22Rv1 (cell line): ENCODE data around the gene PITPNM3.
A peak's percentile ranks its signal among the peaks of the same experiment; 100 is the strongest.

Source experiments
- H3K27ac ChIP-seq: fragments of 450-650 bp; 2 replicates; pipeline ENCODE4 v1.5.1; 2017
- ZFX ChIP-seq: fragments of 450-650 bp; IDR thresholded peaks from 2 replicates; pipeline ENCODE4 v1.6.1; 2017; ENCODE audit warnings: antibody characterized with exemption, borderline replicate concordance
- TF ChIP-seq, protein P1 (sequence below): fragments of 450-650 bp; IDR thresholded peaks from 2 replicates; pipeline ENCODE4 v1.5.1; 2017; ENCODE audit warnings: mild to moderate bottlenecking

The PITPNM3 gene

DNA sequence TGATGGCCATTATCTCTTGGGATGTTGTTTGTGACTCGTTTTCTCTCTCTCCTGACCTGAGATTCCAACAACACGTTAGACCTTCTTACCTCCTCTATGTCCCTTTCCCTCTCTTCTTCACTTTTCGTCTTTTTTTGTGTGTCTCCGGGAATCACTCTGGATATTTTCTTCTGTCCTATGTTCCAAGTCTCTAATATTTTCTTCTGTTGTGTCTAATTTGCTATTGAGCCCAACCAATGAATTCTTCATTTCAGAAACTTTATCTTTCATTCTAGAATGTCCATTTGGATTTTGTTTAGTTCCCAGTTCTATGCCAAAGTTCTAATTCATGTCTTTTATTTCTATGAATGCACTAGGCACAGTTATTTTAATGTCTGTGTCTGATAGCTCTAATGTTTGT is 27.1 kb upstream of the PITPNM3 start:
- H3K27ac ChIP-seq, result no peak overlapping the region
- TF ChIP-seq ZFX, result no peak
- TF ChIP-seq, protein P1, sequence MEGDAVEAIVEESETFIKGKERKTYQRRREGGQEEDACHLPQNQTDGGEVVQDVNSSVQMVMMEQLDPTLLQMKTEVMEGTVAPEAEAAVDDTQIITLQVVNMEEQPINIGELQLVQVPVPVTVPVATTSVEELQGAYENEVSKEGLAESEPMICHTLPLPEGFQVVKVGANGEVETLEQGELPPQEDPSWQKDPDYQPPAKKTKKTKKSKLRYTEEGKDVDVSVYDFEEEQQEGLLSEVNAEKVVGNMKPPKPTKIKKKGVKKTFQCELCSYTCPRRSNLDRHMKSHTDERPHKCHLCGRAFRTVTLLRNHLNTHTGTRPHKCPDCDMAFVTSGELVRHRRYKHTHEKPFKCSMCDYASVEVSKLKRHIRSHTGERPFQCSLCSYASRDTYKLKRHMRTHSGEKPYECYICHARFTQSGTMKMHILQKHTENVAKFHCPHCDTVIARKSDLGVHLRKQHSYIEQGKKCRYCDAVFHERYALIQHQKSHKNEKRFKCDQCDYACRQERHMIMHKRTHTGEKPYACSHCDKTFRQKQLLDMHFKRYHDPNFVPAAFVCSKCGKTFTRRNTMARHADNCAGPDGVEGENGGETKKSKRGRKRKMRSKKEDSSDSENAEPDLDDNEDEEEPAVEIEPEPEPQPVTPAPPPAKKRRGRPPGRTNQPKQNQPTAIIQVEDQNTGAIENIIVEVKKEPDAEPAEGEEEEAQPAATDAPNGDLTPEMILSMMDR, result no peak

DNA sequence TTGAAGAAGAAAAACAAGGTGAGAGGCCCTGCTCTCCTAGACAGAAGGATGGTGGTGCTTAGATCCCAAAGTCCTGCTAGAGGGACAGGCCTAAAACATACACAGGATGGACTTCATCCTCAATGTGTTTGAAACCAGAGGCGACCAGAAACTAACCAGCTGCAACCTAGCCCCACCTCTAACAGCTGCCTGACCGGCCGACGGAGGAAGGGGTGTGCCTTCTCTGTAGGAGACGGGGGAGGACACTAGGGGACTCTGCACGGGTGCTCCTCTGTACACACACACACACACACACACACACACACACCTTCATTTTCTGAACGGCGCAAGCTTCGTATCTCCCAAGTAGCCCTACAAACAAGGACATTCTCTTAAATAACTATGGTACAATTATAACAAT is 24.3 kb upstream of the PITPNM3 start:
- no peak for TF ChIP-seq ZFX
- TF ChIP-seq, protein P1, result no peak
- H3K27ac ChIP-seq, result no peak overlapping the region

DNA sequence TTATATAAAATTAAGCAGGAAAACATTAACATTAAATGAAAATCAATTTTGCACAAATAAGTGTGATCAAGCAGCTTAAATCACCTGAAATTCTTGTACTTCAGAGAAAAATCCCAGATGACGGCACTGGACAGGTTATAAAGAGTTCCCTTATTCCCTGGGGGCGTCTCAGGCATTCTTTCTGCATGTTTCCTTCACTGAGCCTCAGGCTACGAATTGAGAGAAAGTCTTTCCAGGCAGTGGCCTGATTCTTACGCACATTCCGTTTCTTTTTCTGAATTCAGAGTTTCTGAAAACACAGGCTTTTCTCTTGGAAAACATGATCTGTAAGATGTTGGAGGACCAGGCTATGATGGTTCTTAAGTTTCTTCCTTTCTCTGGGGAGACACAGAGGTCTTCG is 22.1 kb upstream of the PITPNM3 start:
- peak overlapping the region; percentile 37; the same call in 1 of the 2 replicates for H3K27ac ChIP-seq
- TF ChIP-seq, protein P1, result no peak
- no peak for TF ChIP-seq ZFX

DNA sequence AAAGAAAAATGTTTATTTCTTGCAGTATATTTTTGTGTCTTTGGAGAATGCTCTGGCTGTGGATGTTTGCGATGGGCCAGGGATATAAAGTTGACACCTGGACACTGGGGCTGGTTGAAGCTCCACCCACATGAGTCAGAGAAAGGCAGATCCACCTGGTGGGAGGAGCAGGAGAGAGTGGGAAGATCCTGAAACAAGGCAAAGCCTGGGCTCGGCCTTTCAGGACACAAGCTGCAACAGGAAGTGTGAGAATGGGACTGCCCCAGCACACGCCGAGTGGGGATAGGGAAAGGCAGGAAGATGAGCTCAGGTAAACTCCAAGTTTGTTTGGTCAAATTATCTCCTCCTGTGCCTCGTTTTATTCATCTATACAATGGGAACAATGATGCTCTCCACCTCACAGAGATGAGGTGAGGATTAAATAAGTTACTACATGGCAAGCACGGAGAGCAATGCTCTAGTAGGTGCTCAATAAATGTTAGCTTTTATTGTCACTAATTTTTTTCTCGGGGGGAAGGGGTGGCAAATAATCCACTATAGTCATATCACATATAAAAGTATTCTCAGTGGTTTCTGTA is 21.4 kb upstream of the PITPNM3 start:
- peak overlapping the region; percentile 37; the same call in 1 of the 2 replicates for H3K27ac ChIP-seq
- TF ChIP-seq, protein P1, result no peak
- no peak for TF ChIP-seq ZFX

DNA sequence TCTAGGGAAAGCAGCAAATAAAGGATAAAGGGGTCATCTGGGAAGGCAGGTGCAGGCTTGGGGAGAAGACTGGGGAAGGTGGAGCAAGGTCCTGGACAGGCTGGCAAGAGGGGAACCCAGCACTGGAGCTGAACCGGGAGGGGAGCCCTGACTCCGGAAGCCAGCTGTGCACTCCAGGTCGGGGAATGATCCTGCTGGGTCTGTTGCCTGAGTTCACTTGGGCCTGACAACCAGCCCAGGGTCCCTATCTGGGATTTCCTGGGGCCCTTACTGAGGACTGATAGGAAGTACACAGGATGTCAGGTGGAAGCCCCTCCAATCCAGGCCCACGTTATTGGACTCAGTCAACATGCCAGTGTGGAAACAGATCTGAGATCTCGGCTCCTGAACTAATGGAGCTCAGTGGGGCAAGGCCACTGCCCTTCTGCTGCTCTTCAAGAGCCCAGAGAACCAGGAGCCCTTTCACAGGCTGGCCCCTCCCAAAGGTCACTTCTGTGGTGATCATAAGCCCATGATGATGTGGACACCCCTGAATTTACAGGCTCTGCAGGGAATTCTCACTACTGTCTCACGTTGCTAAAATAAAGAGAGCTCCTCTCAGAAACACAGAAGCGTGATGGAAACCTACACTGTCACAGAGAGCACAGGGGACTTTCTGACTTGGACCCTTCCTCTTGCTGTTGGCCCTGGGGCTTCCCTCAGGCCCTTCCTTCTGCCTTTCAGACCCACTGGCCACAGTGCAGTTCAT is 19.9 kb upstream of the PITPNM3 start:
- TF ChIP-seq, protein P1, result no peak
- TF ChIP-seq ZFX, result no peak
- H3K27ac ChIP-seq, result no peak overlapping the region

DNA sequence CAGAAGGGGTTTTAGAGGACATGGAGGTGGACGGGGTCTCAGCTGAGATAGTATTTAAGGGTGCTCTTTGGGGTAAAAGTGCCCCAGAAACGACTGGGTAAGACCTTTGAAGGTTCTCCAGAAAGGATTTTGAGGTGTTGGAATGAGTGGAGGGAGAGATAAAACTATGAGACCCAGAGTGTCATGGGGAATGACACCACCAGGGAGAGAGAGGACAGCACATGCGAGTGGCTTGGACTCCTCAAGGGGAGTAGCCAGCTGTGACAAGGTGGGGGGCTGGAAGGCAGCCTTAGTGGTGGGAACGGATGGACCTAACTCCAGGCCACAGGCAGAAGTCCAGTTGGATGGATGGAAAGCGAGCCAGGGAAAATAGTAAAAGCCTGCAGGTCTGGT is 19.2 kb upstream of the PITPNM3 start:
- TF ChIP-seq, protein P1, result no peak
- no peak for TF ChIP-seq ZFX
- no peak overlapping the region for H3K27ac ChIP-seq
